Stimulated activated CD4-positive, alpha-beta T cell treated with anti-CD3 and anti-CD28 coated beads, Interleukin-12 subunit alpha, Interleukin-12 subunit beta, amount 100 ng/mL, for 24 hours (primary cell): Measurements from ENCODE around the gene MRPL18.

Source experiments
- DNase-seq, 2 experiments: peaks; one replicate each; pipeline ENCODE4 v3.0.0-alpha.2; 2020; ENCODE audit warnings: low read depth in 2 of 2

The MRPL18 gene

GRCh38 chr6:159844737-159845645 lies 54.7 kb downstream of the MRPL18 start:
- DNase-seq, result no peak
